Smooth muscle cell (in vitro differentiated cells): ENCODE measurements around the gene UBASH3B. TPM values are rescaled to one million over a fixed set of nuclear protein-coding genes. Genes with fewer than 3 reads are reported as not detected.

ENCODE experiments used
- DNase-seq: peaks from one replicate; lab custom pipeline; 2025; ENCODE audit not compliant: unreplicated experiment; lab: John Stamatoyannopoulos, UW
- H2AFZ ChIP-seq: fragments of 200-600 bp; sonication (generic); 2 replicates; pipeline ENCODE4 v1.6.0; 2016; ENCODE audit warnings: antibody characterized with exemption, low read depth, mild to moderate bottlenecking
- H3F3A ChIP-seq: fragments of 200-600 bp; sonication (generic); 2 replicates; pipeline ENCODE4 v1.6.0; 2017; ENCODE audit warnings: antibody characterized with exemption, low read depth
- H3K27ac ChIP-seq: fragments of 200-600 bp; sonication (generic); 2 replicates; pipeline ENCODE4 v1.5.1; 2016; ENCODE audit warnings: low read depth, mild to moderate bottlenecking
- H3K27me3 ChIP-seq: fragments of 200-600 bp; sonication (generic); 2 replicates; pipeline ENCODE4 v1.6.1; 2016; ENCODE audit warnings: low read depth, mild to moderate bottlenecking
- H3K36me3 ChIP-seq: fragments of 200-600 bp; sonication (generic); 2 replicates; pipeline ENCODE4 v1.5.1; 2016; ENCODE audit warnings: low read depth
- H3K4me1 ChIP-seq: fragments of 200-600 bp; sonication (generic); 2 replicates; pipeline ENCODE4 v1.5.1; 2016; ENCODE audit warnings: low read depth
- H3K4me2 ChIP-seq: fragments of 200-600 bp; sonication (generic); 2 replicates; pipeline ENCODE4 v1.6.0; 2016; ENCODE audit warnings: mild to moderate bottlenecking
- H3K4me3 ChIP-seq: fragments of 200-600 bp; sonication (generic); 2 replicates; pipeline ENCODE4 v1.5.1; 2016; ENCODE audit warnings: mild to moderate bottlenecking
- H3K79me2 ChIP-seq: fragments of 200-600 bp; sonication (generic); 2 replicates; pipeline ENCODE4 v1.6.0; 2016; ENCODE audit warnings: low read depth, mild to moderate bottlenecking
- H3K9ac ChIP-seq: fragments of 200-600 bp; sonication (generic); 2 replicates; pipeline ENCODE4 v1.6.0; 2016; ENCODE audit warnings: low read depth
- H3K9me3 ChIP-seq: fragments of 200-600 bp; sonication (generic); replicated peaks from 2 replicates; pipeline ENCODE4 v1.5.1; 2016; ENCODE audit warnings: low read depth
- H4K20me1 ChIP-seq: fragments of 200-600 bp; sonication (generic); 2 replicates; pipeline ENCODE4 v1.6.0; 2016; ENCODE audit warnings: low read depth
- CTCF ChIP-seq: fragments of 200-600 bp; sonication (generic); IDR thresholded peaks from 2 replicates; pipeline ENCODE4 v1.5.1; 2017; ENCODE audit warnings: borderline replicate concordance, mild to moderate bottlenecking, antibody characterized with exemption; ENCODE audit not compliant: insufficient read depth, poor library complexity, severe bottlenecking
- WGBS: methylation state at CpG from one replicate; pipeline ENCODE4 v1.1.7; 2016; ENCODE audit warnings: low lambda C conversion rate; 5-methylcytosine and 5-hydroxymethylcytosine counted together
- polyA plus RNA-seq: library from polyadenylated mRNA; unstranded; fragments of >200 nt; fragmentation: Nextera tagmentation; extraction: Ambion mirVana; gene quantifications from 2 replicates; pipeline ENCODE4 v1.2.1, GENCODE V29; 2016
- total RNA-seq: library from RNA; depleted of rRNA; stranded (reverse); fragments of >200 nt; gene quantifications from 2 replicates; pipeline ENCODE4 v1.2.3, GENCODE V29; 2014

UBASH3B gene
- total and polyA plus RNA-seq, 2 experiments from 2014 or later: 15.8 to 30.5 TPM

- Histone ChIP-seq H3K4me3 (no peak overlapping the region), H3K4me1 (peaks cover 13% of the 10 kb centered on the region), H3K4me2 (no peak overlapping the region), H3K9ac (no peak overlapping the region), H4K20me1 (no peaks in the 10 kb centered on the region), H3K79me2 (no peaks in the 10 kb centered on the region), H3K9me3 (no peaks in the 10 kb centered on the region), H3K27ac (no peak overlapping the region), H3K36me3 (no peaks in the 10 kb centered on the region), H2AFZ (no peak overlapping the region), H3F3A (peaks cover 12% of the 10 kb centered on the region), H3K27me3 (no peaks in the 10 kb centered on the region)
- 98% methylated on average over 2 of the region's 2 CpGs for WGBS
- DNase-seq: no peak
- no peak for TF ChIP-seq CTCF
Observed at GRCh38 chr11:122811721-122812120, 156.2 kb downstream of the UBASH3B start.

DNA sequence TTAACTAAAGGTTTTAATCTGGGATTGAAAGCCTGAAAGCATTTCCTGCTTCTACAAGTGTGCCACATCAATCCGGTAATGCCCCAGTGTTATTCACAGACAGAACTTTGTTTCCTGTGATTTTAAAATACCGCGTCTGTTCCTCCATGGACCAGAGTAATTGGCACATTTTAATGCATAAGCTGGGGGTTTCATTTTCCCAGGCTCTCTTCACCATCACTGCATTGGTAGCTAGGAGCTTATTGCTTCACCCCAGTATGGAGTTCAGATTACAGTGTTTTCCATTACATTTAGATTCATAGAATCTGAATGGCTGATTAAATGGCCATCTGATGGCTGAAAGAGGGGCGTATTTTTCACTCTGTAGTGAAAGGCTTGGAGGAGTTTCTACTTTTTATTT is 157.1 kb downstream of the UBASH3B start:
- DNase-seq: no peak
- WGBS: 70% methylated on average over 4 of the region's 4 CpGs
- H3F3A ChIP-seq: peaks cover 4% of the 10 kb centered on the region
- no peak overlapping the region for H2AFZ ChIP-seq
- H3K9me3 ChIP-seq: no peaks in the 10 kb centered on the region
- no peak overlapping the region for H3K4me3 ChIP-seq
- no peaks in the 10 kb centered on the region for H4K20me1 ChIP-seq
- no peak for TF ChIP-seq CTCF
- H3K4me2 ChIP-seq: no peak overlapping the region
- no peak overlapping the region for H3K9ac ChIP-seq
- no peaks in the 10 kb centered on the region for H3K79me2 ChIP-seq
- H3K4me1 ChIP-seq: peaks cover 13% of the 10 kb centered on the region
- no peaks in the 10 kb centered on the region for H3K36me3 ChIP-seq
- no peak overlapping the region for H3K27ac ChIP-seq
- no peaks in the 10 kb centered on the region for H3K27me3 ChIP-seq

DNA sequence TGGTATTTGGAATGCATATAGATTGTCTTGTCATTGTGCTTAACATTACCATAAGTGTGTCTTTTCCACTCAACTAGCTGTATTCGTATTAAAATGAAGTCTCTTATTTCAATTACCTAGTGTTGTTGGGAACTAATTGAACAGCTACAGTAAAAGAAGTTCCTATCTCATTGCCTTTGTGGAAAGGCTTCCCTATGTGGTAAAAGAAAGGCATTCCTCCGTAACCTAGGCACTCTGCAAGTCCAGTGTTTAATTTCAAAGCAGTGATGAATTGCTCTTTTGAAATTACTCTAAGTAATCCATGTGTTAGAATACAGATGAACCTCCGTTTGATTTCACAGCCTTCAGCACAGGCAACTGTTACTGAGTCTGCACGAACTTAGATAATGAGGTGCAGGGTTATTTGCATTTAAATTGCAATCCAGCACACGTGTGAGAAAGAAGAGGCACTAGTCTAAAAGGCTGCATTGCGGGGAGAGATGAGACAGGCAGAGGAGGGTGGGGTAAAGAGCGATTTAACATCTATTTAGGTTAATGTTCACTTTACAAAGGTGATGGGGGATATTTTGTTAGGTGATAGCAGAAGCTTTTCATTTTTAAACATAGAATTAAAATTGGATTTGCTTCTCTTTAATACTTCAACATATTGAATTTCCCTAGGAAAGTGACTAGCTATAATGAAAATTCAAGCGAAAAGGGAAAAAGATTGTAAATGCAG is 157.8 kb downstream of the UBASH3B start:
- Histone ChIP-seq H3K9ac (no peak overlapping the region), H3K27ac (no peak overlapping the region), H3F3A (no peaks in the 10 kb centered on the region), H2AFZ (no peak overlapping the region), H3K4me2 (no peak overlapping the region), H3K79me2 (no peaks in the 10 kb centered on the region), H3K4me1 (peaks cover 8% of the 10 kb centered on the region), H3K4me3 (no peak overlapping the region), H3K27me3 (no peaks in the 10 kb centered on the region), H3K9me3 (no peaks in the 10 kb centered on the region), H3K36me3 (no peaks in the 10 kb centered on the region), H4K20me1 (no peaks in the 10 kb centered on the region)
- no peak for TF ChIP-seq CTCF
- WGBS: 44% methylated on average over 8 of the region's 8 CpGs
- no peak for DNase-seq

DNA sequence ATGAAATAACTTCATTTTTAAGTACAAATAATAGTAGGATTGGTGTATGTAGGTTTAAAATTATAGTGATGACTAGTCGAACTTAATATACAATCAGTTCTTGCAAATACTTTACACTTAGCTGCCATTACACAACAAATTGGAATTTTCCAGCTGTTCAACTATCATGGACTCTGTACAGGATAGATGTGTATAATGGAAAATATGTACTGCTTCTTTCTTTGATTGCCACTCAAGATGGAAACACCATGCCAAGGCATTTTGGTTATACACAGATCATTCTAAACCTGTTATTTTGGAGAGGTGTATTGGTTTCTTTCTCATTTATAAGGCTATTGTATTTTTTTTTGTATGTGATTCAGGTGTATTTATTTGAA is 158.4 kb downstream of the UBASH3B start:
- Histone ChIP-seq H3K9me3 (no peaks in the 10 kb centered on the region), H3K9ac (no peak overlapping the region), H2AFZ (no peak overlapping the region), H3K36me3 (no peaks in the 10 kb centered on the region), H3F3A (no peaks in the 10 kb centered on the region), H3K79me2 (no peaks in the 10 kb centered on the region), H3K4me1 (peaks cover 7% of the 10 kb centered on the region), H3K27me3 (no peaks in the 10 kb centered on the region), H4K20me1 (no peaks in the 10 kb centered on the region), H3K27ac (no peak overlapping the region), H3K4me2 (no peak overlapping the region), H3K4me3 (no peak overlapping the region)
- no peak for DNase-seq
- no peak for TF ChIP-seq CTCF
- 48% methylated on average over 1 of the region's 1 CpG for WGBS
